K562 (cell line): ENCODE results near the gene ABRAXAS1. TPM values are rescaled to one million over a fixed set of nuclear protein-coding genes. Genes with fewer than 3 reads are reported as not detected.

Experiments used
- FOSL1 ChIP-seq: fragments of 200-800 bp; sonication (Bioruptor generic); conservative IDR thresholded peaks from 2 replicates; pipeline ENCODE4 v1.6.1; 2016; ENCODE audit warnings: missing genetic modification characterization, missing compliant biosample characterization
- MGA ChIP-seq: fragments of 450-650 bp; IDR thresholded peaks from 2 replicates; pipeline ENCODE4 v1.6.1; 2016; ENCODE audit warnings: mild to moderate bottlenecking, moderate library complexity
- PHF8 ChIP-seq: fragments of 200-600 bp; sonication (generic); IDR thresholded peaks from 2 replicates; pipeline ENCODE4 v1.6.1; 2012; ENCODE audit warnings: mixed run types, mild to moderate bottlenecking, inconsistent platforms, low read length, moderate library complexity, borderline replicate concordance
- POU5F1 ChIP-seq: fragments of 150-350 bp; IDR thresholded peaks from 2 replicates; pipeline ENCODE4 v1.6.1; 2014; ENCODE audit warnings: borderline replicate concordance, low read length, low read depth, mild to moderate bottlenecking; ENCODE audit not compliant: partially characterized antibody
- RBM25 ChIP-seq: fragments of 200-400 bp; formaldehyde crosslinking; IDR thresholded peaks from 2 replicates; pipeline ENCODE4 v1.6.1; 2018; ENCODE audit warnings: low read length, low read depth, moderate library complexity; ENCODE audit not compliant: severe bottlenecking
- THAP12 ChIP-seq: fragments of 250-450 bp; sonication (Bioruptor Pico); IDR thresholded peaks from 2 replicates; pipeline ENCODE4 v1.9.0; 2021; ENCODE audit warnings: mild to moderate bottlenecking, inconsistent platforms
- ZNF592 ChIP-seq: fragments of 450-650 bp; IDR thresholded peaks from 2 replicates; pipeline ENCODE4 v1.6.1; 2017; ENCODE audit warnings: antibody characterized with exemption, mild to moderate bottlenecking
- polyA plus RNA-seq, 8 experiments: library from polyadenylated mRNA; depleted of rRNA in 4 of 8; stranded (reverse) in 5 of 8; unstranded in 3 of 8; fragments of >200 nt; fragmentation: Nextera tagmentation in 2 of 8; fragmentation: Illumina TruSeq in 1 of 8; extraction: Ambion mirVana in 2 of 8; extraction: Trizol in 1 of 8; gene quantifications; 2 replicates each; pipeline versions ENCODE4 v1.2.1 to v1.2.3, GENCODE V29; 2011 to 2014; ENCODE audit warnings: inconsistent platforms in 1 of 8, missing spikeins in 1 of 8
- total RNA-seq, 7 experiments: library from RNA; depleted of rRNA in 6 of 7; stranded (reverse); fragments of >200 nt in 6 of 7; fragmentation: Illumina TruSeq in 2 of 7; extraction: Trizol in 2 of 7; gene quantifications; 2 replicates each; pipeline versions ENCODE4 v1.2.1 to v1.2.3, GENCODE V29; 2011 to 2021; ENCODE audit warnings: low replicate concordance in 1 of 7

The ABRAXAS1 gene
- total and polyA plus RNA-seq, 9 of the 15 experiments (the other 6 are each of a cell fraction or from before 2014, with no cell fraction given): 10.8 to 48.3 (median 22.1) TPM

GRCh38 chr4:83455281-83456183 is 29.4 kb downstream of the ABRAXAS1 start, which contains the start of the genes HELQ and MRPS18C (continued):
- TF ChIP-seq MGA (peak; percentile 49; the same call in 1 of the 2 replicates), FOSL1 (tag) (peak; percentile 32), PHF8 (peak; percentile 96; the same call in 1 of the 2 replicates), ZNF592 (no peak), THAP12 (no peak), POU5F1 (peak; percentile 34), RBM25 (peak; percentile 12)
